GM18517 (cell line): ENCODE data around the gene NEURL1.

ENCODE experiments used
- ATAC-seq: cut with Tn5 transposase; IDR thresholded peaks from one replicate; pipeline ENCODE4 v1.9.1; 2021; ENCODE audit warnings: mild to moderate bottlenecking, moderate library complexity; ENCODE audit not compliant: unreplicated experiment

NEURL1 gene

GRCh38 chr10:103493362-103493915, at the start of gene NEURL1:
TSS of gene NEURL1 (plus strand) at chr10:103493705. CDS start at chr10:103494388, 683 bp downstream.
- no peak for ATAC-seq

- ATAC-seq, result no peak
Measured at GRCh38 chr10:103444478-103444877, 49.0 kb upstream of the NEURL1 start.

- ATAC-seq, result no peak
Measured at GRCh38 chr10:103445366-103445765, 48.1 kb upstream of the NEURL1 start.

GRCh38 chr10:103445767-103446567, 47.5 kb upstream of the NEURL1 start:
- ATAC-seq, result no peak

- ATAC-seq, result no peak
Measured at GRCh38 chr10:103447187-103447586, 46.3 kb upstream of the NEURL1 start.

GRCh38 chr10:103448746-103449145, 44.8 kb upstream of the NEURL1 start:
- ATAC-seq, result no peak

- no peak for ATAC-seq
Measured at GRCh38 chr10:103449208-103450144, 44.0 kb upstream of the NEURL1 start.

- ATAC-seq, result no peak
Measured at GRCh38 chr10:103450201-103450695, 43.3 kb upstream of the NEURL1 start.

- no peak for ATAC-seq
Measured at GRCh38 chr10:103451091-103451813, 42.3 kb upstream of the NEURL1 start.

- ATAC-seq, result peak; percentile 76
Measured at GRCh38 chr10:103451831-103452505, 41.5 kb upstream of the NEURL1 start, which contains the start of gene CALHM2. TSS of gene CALHM2 (minus strand) at chr10:103452370. CDS start at chr10:103449941, 2,429 bp downstream.

GRCh38 chr10:103452506-103453230, 40.8 kb upstream of the NEURL1 start:
- peak; percentile 16 for ATAC-seq

- no peak for ATAC-seq
Measured at GRCh38 chr10:103454026-103454425, 39.5 kb upstream of the NEURL1 start.

- ATAC-seq, result no peak
Measured at GRCh38 chr10:103455235-103455634, 38.3 kb upstream of the NEURL1 start.

GRCh38 chr10:103456074-103456660, 37.3 kb upstream of the NEURL1 start:
- ATAC-seq, result no peak

- ATAC-seq, result no peak
Measured at GRCh38 chr10:103457176-103457712, 36.3 kb upstream of the NEURL1 start.

- no peak for ATAC-seq
Measured at GRCh38 chr10:103457896-103458583, 35.5 kb upstream of the NEURL1 start.

- no peak for ATAC-seq
Measured at GRCh38 chr10:103458720-103459119, 34.8 kb upstream of the NEURL1 start, which contains the start of gene CALHM1. TSS of gene CALHM1 (minus strand) at chr10:103458900. CDS start at chr10:103458751, 149 bp downstream.

- no peak for ATAC-seq
Measured at GRCh38 chr10:103459615-103460014, 33.9 kb upstream of the NEURL1 start.
